GM21717 (cell line): Measurements from ENCODE around the gene COQ8B.

Experiments
- ATAC-seq: cut with Tn5 transposase; IDR thresholded peaks from one replicate; pipeline ENCODE4 v1.9.1; 2021; ENCODE audit warnings: mild to moderate bottlenecking, moderate library complexity; ENCODE audit not compliant: unreplicated experiment

Gene COQ8B

GRCh38 chr19:40642051-40642706 is 74.5 kb downstream of the COQ8B start:
- ATAC-seq, result no peak
